ENCODE results near the gene PKN3. TPM values are rescaled to one million over a fixed set of nuclear protein-coding genes. Genes with fewer than 3 reads are reported as not detected.

Gene PKN3
- total RNA-seq, 4 donors from 2014 or later: 4.0 to 10.0 (median 7.6) TPM

GRCh38 chr9:128719919-128720605 is 17.8 kb downstream of the PKN3 start:
- Histone ChIP-seq H3K4me1 (peaks cover 4 to 24% (median 21%) of the 10 kb centered on the region in 4 donors), H3K27ac (replicated peaks in 1 of 4) (no peak overlapping the region), H3K4me3 (no peak overlapping the region), H3K27me3 (no peaks in the 10 kb centered on the region), H3K36me3 (peaks cover 0 to 24% (median 17%) of the 10 kb centered on the region in 4 donors), H3K9me3 (no peaks in the 10 kb centered on the region)
- 88% methylated on average over 11 of the region's 30 CpGs for WGBS
- TF ChIP-seq EP300 (IDR thresholded peaks at IDR 0.05) (no peak), POLR2A (IDR thresholded peaks at IDR 0.05; ENCODE audit: low read depth) (no peak), POLR2AphosphoS5 (IDR thresholded peaks at IDR 0.05) (no peak)
- TF ChIP-seq, protein P1, sequence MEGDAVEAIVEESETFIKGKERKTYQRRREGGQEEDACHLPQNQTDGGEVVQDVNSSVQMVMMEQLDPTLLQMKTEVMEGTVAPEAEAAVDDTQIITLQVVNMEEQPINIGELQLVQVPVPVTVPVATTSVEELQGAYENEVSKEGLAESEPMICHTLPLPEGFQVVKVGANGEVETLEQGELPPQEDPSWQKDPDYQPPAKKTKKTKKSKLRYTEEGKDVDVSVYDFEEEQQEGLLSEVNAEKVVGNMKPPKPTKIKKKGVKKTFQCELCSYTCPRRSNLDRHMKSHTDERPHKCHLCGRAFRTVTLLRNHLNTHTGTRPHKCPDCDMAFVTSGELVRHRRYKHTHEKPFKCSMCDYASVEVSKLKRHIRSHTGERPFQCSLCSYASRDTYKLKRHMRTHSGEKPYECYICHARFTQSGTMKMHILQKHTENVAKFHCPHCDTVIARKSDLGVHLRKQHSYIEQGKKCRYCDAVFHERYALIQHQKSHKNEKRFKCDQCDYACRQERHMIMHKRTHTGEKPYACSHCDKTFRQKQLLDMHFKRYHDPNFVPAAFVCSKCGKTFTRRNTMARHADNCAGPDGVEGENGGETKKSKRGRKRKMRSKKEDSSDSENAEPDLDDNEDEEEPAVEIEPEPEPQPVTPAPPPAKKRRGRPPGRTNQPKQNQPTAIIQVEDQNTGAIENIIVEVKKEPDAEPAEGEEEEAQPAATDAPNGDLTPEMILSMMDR (IDR thresholded peaks at IDR 0.05): no peak
- DNase-seq (ENCODE audit: extremely low spot score): no peak
- intact Hi-C loops (cut with DNase I): no loop called here

GRCh38 chr9:128720841-128721486 is 18.7 kb downstream of the PKN3 start:
- TF ChIP-seq POLR2AphosphoS5 (IDR thresholded peaks at IDR 0.05) (no peak), EP300 (IDR thresholded peaks at IDR 0.05) (no peak)
- TF ChIP-seq, protein P1 (IDR thresholded peaks at IDR 0.05): no peak
- WGBS: 90% methylated on average over 20 of the region's 22 CpGs
- intact Hi-C loops (cut with DNase I): no loop called here

DNA sequence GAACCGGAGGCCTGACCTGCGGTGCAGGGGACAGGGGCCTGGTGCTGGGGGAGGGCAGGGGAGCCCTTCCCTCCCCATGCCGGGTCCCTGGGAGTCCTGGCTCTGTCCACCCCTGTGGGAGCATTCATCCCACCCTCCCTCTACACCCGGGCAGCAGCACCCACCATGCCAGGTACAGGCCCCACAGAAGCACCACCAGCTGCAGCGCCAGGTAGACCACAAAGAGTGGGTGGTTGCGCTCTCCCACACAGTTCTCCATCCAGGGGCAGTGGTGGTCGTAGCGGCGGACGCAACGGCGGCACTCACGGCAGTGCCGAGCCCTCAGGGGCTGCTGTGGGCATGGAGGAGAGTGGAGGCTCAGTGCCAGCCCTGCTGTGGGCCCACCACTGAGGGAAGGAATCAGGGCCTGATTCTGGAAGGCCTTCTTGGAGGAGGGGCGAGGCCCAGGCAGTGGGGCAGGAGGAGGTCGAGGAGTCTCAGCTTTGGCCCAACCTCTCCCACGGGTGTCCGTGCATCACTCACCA is 19.2 kb downstream of the PKN3 start:
- Histone ChIP-seq H3K9me3 (no peaks in the 10 kb centered on the region), H3K36me3 (peaks cover 0 to 24% (median 15%) of the 10 kb centered on the region in 4 donors), H3K27ac (replicated peaks in 1 of 4) (no peak overlapping the region), H3K4me3 (no peak overlapping the region), H3K27me3 (no peaks in the 10 kb centered on the region), H3K4me1 (peaks cover 4 to 24% (median 22%) of the 10 kb centered on the region in 4 donors)
- 94% methylated on average over 16 of the region's 18 CpGs for WGBS
- no peak for DNase-seq (ENCODE audit: extremely low spot score)
- intact Hi-C loops (cut with DNase I): no loop called here
- TF ChIP-seq EP300 (IDR thresholded peaks at IDR 0.05) (no peak), POLR2A (IDR thresholded peaks at IDR 0.05; ENCODE audit: low read depth) (no peak), POLR2AphosphoS5 (IDR thresholded peaks at IDR 0.05) (no peak)
- TF ChIP-seq, protein P1 (IDR thresholded peaks at IDR 0.05): no peak

More at GRCh38 chr9:128720841-128721486, 18.7 kb downstream of the PKN3 start:
- Histone ChIP-seq H3K27ac (replicated peaks in 1 of 4) (no peak overlapping the region), H3K36me3 (peaks cover 0 to 24% (median 15%) of the 10 kb centered on the region in 4 donors), H3K9me3 (no peaks in the 10 kb centered on the region), H3K27me3 (no peaks in the 10 kb centered on the region), H3K4me3 (no peak overlapping the region), H3K4me1 (peaks cover 4 to 24% (median 22%) of the 10 kb centered on the region in 4 donors)
- no peak for DNase-seq (ENCODE audit: extremely low spot score)

DNA sequence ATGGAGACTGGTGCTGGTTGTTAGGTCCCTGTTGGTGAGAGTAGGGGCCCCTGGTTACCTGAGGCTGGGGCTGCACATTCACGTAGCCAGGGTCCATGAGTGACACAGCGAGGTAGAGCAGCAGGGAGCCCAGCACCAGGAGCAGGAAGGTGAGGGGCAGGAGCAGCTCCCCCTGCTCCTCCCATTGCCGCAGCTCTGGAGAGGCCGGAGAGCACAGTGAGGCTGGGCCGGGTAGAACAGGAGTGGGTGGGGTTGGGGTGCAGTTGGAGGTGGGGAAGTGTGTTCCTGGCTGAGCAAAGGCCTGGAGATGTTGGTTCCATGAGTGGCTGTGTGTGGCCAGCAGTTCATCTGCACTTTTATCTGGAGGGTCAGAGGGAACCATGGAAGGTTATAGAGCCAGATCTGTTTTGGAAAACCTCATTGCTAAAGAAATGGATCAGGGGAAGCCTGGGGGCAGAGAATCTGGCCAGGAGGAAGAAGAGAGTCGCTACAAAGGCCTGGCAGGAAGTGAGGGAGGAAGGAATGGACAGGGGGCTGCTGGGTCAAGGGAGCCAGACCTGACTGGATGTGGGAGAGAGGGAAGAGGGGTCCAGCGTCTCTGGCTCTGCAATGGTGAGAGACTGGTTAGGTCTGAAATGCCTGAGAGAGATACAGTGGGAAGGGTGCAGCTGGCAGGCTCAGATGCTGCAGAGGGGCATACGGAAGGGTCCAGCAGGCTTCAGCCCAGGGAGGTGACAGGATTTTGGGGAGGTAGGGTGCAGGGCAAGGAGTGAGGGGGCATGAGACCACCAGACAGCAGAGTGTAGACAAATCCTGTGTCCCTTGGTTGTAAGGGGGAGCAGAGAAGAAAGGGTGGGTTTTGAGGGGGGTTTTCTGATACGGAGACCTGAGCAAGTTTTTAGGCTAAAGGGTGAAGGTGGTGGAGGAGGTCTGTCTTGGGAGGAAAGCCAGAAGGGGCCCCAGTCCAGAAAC is 20.4 kb downstream of the PKN3 start:
- TF ChIP-seq, protein P1 (IDR thresholded peaks at IDR 0.05): no peak
- no peak for TF ChIP-seq POLR2AphosphoS5 (IDR thresholded peaks at IDR 0.05)
- Histone ChIP-seq H3K9me3 (no peaks in the 10 kb centered on the region), H3K36me3 (peaks cover 0 to 22% (median 13%) of the 10 kb centered on the region in 4 donors), H3K4me3 (peak overlapping the region in 2 of 4 donors; percentile 62 to 65), H3K4me1 (peaks cover 4 to 24% (median 22%) of the 10 kb centered on the region in 4 donors), H3K27me3 (no peaks in the 10 kb centered on the region), H3K27ac (replicated peaks in 1 of 4) (peak overlapping the region; percentile 74 to 89 (median 82))
- no peak for DNase-seq (ENCODE audit: extremely low spot score)
- intact Hi-C loops (cut with DNase I): no loop called here
- 61% methylated on average over 8 of the region's 9 CpGs for WGBS
